ENCODE measurements around the gene ARID4B.
A peak's percentile ranks its signal among the peaks of the same experiment; 100 is the strongest.
"Not testable (repeated sequence)": the region's sequence is repeated elsewhere in the genome, so short reads cannot be mapped to it uniquely, and the experiment has no call there.

The ARID4B gene

DNA sequence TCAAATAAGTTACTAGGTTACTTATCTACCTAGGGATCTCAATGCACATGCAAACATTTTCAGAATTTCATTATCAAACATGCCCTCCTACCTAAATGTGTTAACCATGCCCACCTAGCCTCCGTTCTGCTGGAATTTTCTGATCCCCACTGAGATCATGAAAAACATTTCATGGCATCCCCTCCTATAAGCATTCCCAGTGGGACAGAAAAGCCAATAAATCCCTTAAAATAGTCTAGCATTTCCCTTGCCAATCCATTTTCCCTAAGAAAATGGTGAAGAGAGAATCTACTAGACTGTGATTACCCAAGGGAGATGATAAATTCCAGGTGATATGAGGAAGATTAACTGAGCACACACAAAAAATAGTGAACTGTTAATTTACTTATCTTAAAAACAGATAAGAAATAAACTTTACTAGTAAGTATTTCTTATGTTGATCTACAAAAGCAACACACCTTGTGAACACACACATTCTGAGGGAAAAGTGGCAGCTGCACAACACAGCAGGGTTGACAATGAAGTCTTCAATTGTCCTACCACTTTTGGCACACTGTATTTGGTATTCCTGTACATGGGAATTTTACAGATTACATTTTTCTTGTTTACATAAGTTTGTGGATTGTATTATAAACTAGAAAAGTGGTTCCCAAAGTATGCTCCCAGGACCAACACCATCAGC lies 49.6 kb downstream of the ARID4B start:
- CTCF ChIA-PET = no interaction called here

GRCh38 chr1:235277709-235278108 lies 50.3 kb downstream of the ARID4B start:
- no peak for DNase-seq
- no peaks in the 10 kb centered on the region for H3K9me3 Mint-ChIP-seq
- H3K36me3 Mint-ChIP-seq = peaks cover 5% of the 10 kb centered on the region
- H3K4me3 Mint-ChIP-seq = no peak overlapping the region
- no peak overlapping the region for H3K27ac Mint-ChIP-seq
- H3K4me1 Mint-ChIP-seq = peaks cover 25% of the 10 kb centered on the region
- no peaks in the 10 kb centered on the region for H3K27me3 Mint-ChIP-seq
- CTCF ChIA-PET = no interaction called here

More for the DNA sequence above, 49.6 kb downstream of the ARID4B start:
- H3K27me3 Mint-ChIP-seq = no peaks in the 10 kb centered on the region
- no peak overlapping the region for H3K27ac Mint-ChIP-seq
- H3K4me3 Mint-ChIP-seq = no peak overlapping the region
- no peaks in the 10 kb centered on the region for H3K9me3 Mint-ChIP-seq
- DNase-seq = no peak
- peaks cover 25% of the 10 kb centered on the region for H3K4me1 Mint-ChIP-seq
- H3K36me3 Mint-ChIP-seq = peaks cover 5% of the 10 kb centered on the region

DNA sequence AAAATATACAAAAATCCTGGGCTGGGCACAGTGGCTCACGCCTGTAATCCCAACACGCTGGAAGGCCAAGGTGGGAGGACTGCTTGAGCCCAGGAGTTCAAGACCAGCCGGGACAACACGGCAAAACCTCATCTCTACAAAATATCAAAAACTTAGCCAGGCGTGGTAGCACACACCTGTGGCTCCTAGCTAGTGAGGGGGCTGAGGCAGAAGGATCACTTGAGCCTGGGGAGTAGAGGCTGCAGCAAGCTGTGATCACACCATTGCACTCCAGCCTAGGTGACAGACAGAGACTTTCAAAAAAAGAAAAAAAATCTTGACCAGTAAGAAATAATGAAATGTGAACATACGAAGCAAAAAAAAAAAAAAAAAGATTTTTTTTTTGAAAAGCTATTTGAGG lies 52.1 kb downstream of the ARID4B start:
- Mint-ChIP-seq H3K9me3 (no peaks in the 10 kb centered on the region), H3K27me3 (no peaks in the 10 kb centered on the region), H3K27ac (no peak overlapping the region), H3K36me3 (peaks cover 5% of the 10 kb centered on the region), H3K4me3 (no peak overlapping the region), H3K4me1 (peaks cover 33% of the 10 kb centered on the region)
- CTCF ChIA-PET = interaction anchor here (1.0 to 2.0 kb wide), 2 partner anchors 54 to 141 kb away, joined by 5 read pairs; no protein-coding TSS in a partner anchor
- DNase-seq = no peak

GRCh38 chr1:235275223-235275622 lies 52.8 kb downstream of the ARID4B start:
- peaks cover 5% of the 10 kb centered on the region for H3K36me3 Mint-ChIP-seq
- H3K4me3 Mint-ChIP-seq = no peak overlapping the region
- peak overlapping the region; percentile 64 for H3K27ac Mint-ChIP-seq
- H3K27me3 Mint-ChIP-seq = no peaks in the 10 kb centered on the region
- CTCF ChIA-PET = interaction anchor here (1.0 to 2.0 kb wide), 3 partner anchors 14 to 142 kb away, joined by 3 to 5 read pairs (median 5); no protein-coding TSS in a partner anchor
- no peak for DNase-seq
- no peaks in the 10 kb centered on the region for H3K9me3 Mint-ChIP-seq
- H3K4me1 Mint-ChIP-seq = peaks cover 39% of the 10 kb centered on the region

DNA sequence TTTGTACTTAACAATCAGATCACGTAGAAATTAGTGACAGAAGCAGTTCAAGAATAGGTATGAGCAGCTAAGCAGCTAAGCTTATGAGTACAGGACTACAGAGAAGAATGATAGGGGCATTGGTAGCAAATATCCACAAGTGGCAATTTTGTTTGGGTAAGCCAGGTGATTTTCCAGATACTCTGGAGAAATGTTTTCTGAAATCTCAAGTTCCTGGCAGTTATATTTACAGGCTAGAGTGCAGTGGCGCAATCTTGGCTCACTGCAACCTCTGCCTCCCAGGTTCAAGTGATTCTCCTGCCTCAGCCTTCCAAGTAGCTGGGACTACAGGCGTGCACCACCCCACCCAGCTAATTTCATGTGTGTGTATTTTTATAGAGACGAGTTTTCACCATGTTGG lies 55.1 kb downstream of the ARID4B start:
- H3K36me3 Mint-ChIP-seq = peaks cover 4% of the 10 kb centered on the region
- no peak for DNase-seq
- no peaks in the 10 kb centered on the region for H3K27me3 Mint-ChIP-seq
- no peak overlapping the region for H3K27ac Mint-ChIP-seq
- H3K4me3 Mint-ChIP-seq = no peak overlapping the region
- peaks cover 31% of the 10 kb centered on the region for H3K4me1 Mint-ChIP-seq
- CTCF ChIA-PET = no interaction called here
- H3K9me3 Mint-ChIP-seq = no peaks in the 10 kb centered on the region

DNA sequence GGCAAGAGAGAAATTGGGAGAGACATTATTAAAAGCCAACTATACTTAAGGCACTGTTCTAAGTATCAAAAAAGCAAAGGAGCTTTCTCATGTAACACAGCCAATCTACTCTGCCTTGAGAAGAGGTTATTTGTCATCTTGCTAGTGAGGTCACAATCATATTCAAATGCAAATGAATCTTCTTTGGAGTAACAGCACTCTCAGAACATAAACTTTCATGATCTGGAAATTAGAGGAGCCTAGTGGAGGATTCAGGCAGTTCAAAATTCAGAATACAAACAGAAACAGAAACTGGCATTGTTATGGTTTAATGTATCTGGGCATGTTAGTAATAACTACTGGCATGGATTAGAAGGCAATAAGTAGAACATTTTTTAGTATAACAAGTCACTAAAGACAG lies 57.4 kb downstream of the ARID4B start:
- H3K4me3 Mint-ChIP-seq = no peak overlapping the region
- no peaks in the 10 kb centered on the region for H3K36me3 Mint-ChIP-seq
- CTCF ChIA-PET = interaction anchor here (1.5 kb wide), 1 partner anchor 12 kb away, joined by 4 read pairs; no protein-coding TSS in a partner anchor
- H3K27ac Mint-ChIP-seq = no peak overlapping the region
- H3K9me3 Mint-ChIP-seq = no peaks in the 10 kb centered on the region
- no peaks in the 10 kb centered on the region for H3K27me3 Mint-ChIP-seq
- H3K4me1 Mint-ChIP-seq = peaks cover 24% of the 10 kb centered on the region
- no peak for DNase-seq

- H3K27me3 Mint-ChIP-seq, CTCF ChIA-PET, H3K4me3 Mint-ChIP-seq, H3K27ac Mint-ChIP-seq, DNase-seq, H3K36me3 Mint-ChIP-seq, H3K9me3 Mint-ChIP-seq: not testable (repeated sequence)
- H3K4me1 Mint-ChIP-seq = peaks cover 18% of the 10 kb centered on the region
Observed at GRCh38 chr1:235269990-235270389, 58.0 kb downstream of the ARID4B start.

DNA sequence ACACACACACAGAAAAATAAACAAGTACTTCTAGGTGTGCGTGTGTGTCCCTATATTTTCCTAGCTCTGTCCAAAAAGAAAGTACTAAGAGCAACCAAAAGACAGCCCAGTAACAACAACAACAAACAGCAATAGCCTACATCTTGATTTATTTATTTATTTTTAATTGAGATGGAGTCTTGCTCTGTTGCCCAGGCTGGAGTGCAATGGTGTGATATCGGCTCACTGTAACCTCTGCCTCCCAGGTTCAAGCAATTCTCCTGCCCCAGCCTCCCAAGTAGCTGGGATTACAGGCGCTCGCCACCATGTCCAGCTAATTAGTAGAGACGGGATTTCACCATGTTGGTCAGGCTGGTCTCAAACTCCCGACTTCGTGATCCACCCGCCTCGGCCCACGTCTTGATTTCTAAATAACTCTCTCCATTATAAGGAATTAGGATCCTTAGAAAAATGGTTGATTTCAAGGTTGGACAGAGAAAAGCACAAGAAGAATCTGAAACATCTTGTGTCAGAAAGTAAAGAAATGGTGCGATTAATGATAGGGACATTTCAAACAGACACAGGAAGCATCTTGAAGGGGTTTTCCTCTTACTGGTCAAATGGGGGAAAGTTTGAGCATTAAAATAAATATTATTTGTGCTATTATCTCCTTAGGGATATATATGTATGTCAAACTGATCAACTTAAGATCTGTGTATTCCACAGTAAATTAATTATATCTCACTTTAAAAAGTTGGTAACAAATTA lies 59.4 kb downstream of the ARID4B start:
- CTCF ChIA-PET = no interaction called here
- Mint-ChIP-seq H3K27me3 (no peaks in the 10 kb centered on the region), H3K4me1 (peaks cover 19% of the 10 kb centered on the region), H3K9me3 (no peaks in the 10 kb centered on the region), H3K36me3 (no peaks in the 10 kb centered on the region), H3K27ac (no peak overlapping the region), H3K4me3 (no peak overlapping the region)
- DNase-seq = no peak

DNA sequence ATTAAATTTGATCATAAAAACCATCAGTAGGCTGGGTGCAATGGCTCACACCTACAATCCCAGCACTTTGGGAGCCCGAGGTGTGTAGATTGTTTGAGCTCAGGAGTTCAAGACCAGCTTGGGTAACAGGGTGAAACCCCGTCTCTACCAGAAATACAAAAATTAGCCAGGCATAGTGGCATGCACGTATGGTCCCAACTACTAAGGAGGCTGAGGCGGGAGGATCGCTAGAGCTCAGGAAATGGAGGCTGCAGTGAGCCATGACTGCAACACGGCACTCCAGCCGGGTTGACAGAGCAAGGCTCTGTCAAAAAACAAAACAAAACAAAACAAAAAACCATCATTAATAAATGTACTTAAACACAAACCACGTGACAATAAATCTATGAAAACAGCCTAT lies 61.0 kb downstream of the ARID4B start:
- H3K27me3 Mint-ChIP-seq = no peaks in the 10 kb centered on the region
- CTCF ChIA-PET = interaction anchor here (1.8 kb wide), 1 partner anchor 8 kb away, joined by 3 read pairs; no protein-coding TSS in a partner anchor
- H3K4me3 Mint-ChIP-seq = no peak overlapping the region
- no peak for DNase-seq
- no peaks in the 10 kb centered on the region for H3K9me3 Mint-ChIP-seq
- no peak overlapping the region for H3K27ac Mint-ChIP-seq
- H3K4me1 Mint-ChIP-seq = peaks cover 16% of the 10 kb centered on the region
- H3K36me3 Mint-ChIP-seq = no peaks in the 10 kb centered on the region

GRCh38 chr1:235266325-235266724 lies 61.7 kb downstream of the ARID4B start:
- Mint-ChIP-seq H3K27ac (no peak overlapping the region), H3K9me3 (no peaks in the 10 kb centered on the region), H3K4me3 (no peak overlapping the region), H3K4me1 (peaks cover 15% of the 10 kb centered on the region), H3K36me3 (no peaks in the 10 kb centered on the region), H3K27me3 (no peaks in the 10 kb centered on the region)
- DNase-seq = no peak
- CTCF ChIA-PET = interaction anchor here (1.8 kb wide), 1 partner anchor 8 kb away, joined by 3 read pairs; no protein-coding TSS in a partner anchor

DNA sequence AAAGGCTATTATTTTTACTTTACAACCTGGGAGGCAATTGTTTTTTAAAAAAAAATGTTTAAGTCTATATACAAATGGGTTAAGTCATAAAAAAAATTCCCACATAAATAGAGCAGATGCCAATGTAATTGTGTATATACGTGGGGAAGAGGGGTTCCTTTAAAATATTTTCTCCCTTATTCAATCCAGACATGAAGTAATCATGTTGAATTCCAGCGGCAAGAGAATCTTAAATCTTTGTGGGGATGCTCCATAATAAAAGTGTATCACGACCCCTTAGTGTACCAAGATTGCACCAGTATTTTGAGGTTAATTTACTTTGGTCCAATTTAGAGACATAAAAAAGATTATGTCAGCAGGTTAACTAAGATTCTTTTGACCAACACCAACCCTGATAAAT lies 62.1 kb downstream of the ARID4B start:
- no peak overlapping the region for H3K27ac Mint-ChIP-seq
- H3K4me1 Mint-ChIP-seq = peaks cover 13% of the 10 kb centered on the region
- no peaks in the 10 kb centered on the region for H3K9me3 Mint-ChIP-seq
- no peak for DNase-seq
- H3K4me3 Mint-ChIP-seq = no peak overlapping the region
- CTCF ChIA-PET = no interaction called here
- no peaks in the 10 kb centered on the region for H3K27me3 Mint-ChIP-seq
- no peaks in the 10 kb centered on the region for H3K36me3 Mint-ChIP-seq

- CTCF ChIA-PET = no interaction called here
- no peaks in the 10 kb centered on the region for H3K27me3 Mint-ChIP-seq
- no peaks in the 10 kb centered on the region for H3K9me3 Mint-ChIP-seq
- peaks cover 18% of the 10 kb centered on the region for H3K4me1 Mint-ChIP-seq
- no peak overlapping the region for H3K4me3 Mint-ChIP-seq
- no peak for DNase-seq
- H3K36me3 Mint-ChIP-seq = peaks cover 6% of the 10 kb centered on the region
- H3K27ac Mint-ChIP-seq = no peak overlapping the region
Observed at GRCh38 chr1:235264327-235264726, 63.7 kb downstream of the ARID4B start.

DNA sequence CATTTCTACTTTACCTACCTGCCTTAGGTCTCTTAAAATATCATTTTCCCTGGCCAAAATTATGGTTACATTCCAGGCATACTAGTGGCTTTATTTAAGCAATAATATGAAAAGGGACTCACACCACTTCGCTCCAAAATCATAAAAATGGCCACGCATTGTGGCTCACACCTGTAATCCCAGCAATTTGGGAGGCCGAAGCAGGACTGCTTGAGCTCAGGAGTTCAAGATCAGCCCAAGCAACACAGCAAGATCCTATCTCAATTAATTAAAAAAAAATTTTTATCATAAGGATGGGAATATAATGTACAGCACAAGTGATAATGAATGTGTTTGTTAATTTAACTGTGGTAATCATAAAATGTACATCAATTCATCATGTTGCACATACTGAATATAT lies 65.4 kb downstream of the ARID4B start:
- Mint-ChIP-seq H3K4me1 (peaks cover 31% of the 10 kb centered on the region), H3K27me3 (no peaks in the 10 kb centered on the region), H3K9me3 (no peaks in the 10 kb centered on the region), H3K36me3 (peaks cover 12% of the 10 kb centered on the region), H3K27ac (no peak overlapping the region), H3K4me3 (no peak overlapping the region)
- CTCF ChIA-PET = no interaction called here
- no peak for DNase-seq

DNA sequence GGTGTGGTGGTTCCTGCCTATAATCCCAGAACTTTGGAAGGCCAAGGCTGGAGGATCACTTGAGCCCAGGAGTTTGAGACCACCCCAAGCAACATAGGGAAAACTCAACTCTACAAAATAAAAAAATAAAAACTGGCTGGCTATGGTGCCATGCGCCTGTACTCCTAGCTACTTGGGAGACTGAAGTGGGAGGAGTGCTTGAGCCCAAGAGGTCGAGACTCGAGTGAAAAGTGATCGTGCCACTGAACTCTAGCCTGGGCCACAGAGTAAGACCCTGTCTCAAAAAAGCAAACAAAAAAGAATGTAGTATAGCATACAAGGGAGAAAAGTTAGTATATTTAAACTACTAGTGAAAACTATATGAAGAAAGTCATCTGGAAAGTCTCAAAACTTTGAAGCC lies 66.7 kb downstream of the ARID4B start:
- peaks cover 34% of the 10 kb centered on the region for H3K4me1 Mint-ChIP-seq

More for the DNA sequence above, 66.7 kb downstream of the ARID4B start:
- Mint-ChIP-seq H3K36me3 (peaks cover 14% of the 10 kb centered on the region), H3K27ac (no peak overlapping the region), H3K9me3 (no peaks in the 10 kb centered on the region), H3K4me3 (no peak overlapping the region), H3K27me3 (no peaks in the 10 kb centered on the region)
- no peak for DNase-seq
- CTCF ChIA-PET = interaction anchor here (1.4 to 1.9 kb wide), 3 partner anchors 14 to 156 kb away, joined by 3 to 6 read pairs (median 5); no protein-coding TSS in a partner anchor
